Stimulated activated CD4-positive, alpha-beta T cell treated with anti-CD3 and anti-CD28 coated beads, Interleukin-2, amount 100 ng/mL, for 48 hours (primary cell): Measurements from ENCODE around the gene IMMP2L.

Experiments
- DNase-seq, 2 donors: peaks; one replicate each; pipeline ENCODE4 v3.0.0-alpha.2; 2020

IMMP2L gene

DNA sequence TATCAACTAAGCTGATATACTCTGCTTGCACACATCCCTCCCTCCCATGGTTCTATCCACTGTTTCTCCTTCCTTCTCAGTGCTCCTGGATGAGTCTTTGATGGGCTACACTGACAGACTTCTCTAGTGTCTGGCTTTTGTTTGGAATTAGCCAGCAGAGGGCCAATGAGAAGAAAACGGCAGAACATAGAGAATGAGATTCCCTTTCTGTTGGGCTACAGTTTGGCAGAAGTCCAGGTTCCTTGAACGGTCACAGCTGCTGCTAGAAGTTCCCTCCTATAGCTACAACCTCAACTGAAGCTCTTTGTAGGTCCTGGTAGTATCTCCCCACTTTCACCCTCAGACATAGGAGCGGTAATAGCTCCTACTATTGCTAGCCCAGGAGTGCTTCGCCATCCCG lies 722.4 kb downstream of the IMMP2L start:
- no peak for DNase-seq

GRCh38 chr7:110835849-110836248 lies 726.4 kb downstream of the IMMP2L start:
- DNase-seq: no peak

DNA sequence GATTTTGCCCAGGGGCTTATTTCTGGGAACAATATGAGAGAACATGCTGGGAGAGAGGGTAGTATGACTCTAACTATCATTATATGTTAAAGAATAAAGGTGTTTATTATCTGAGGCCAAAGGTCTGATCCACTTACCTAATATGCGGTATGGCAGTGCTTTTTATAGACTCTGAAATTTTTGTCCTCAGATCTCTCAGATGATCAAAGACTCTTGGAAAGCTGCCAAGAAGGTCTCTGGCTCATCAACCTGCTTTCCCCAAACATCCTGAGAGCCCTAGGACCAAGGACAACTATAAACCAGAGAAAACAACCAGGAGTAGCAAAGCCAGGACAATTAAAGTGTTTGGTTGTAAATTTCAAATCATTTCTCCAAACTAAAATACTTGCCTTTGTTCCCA lies 727.1 kb downstream of the IMMP2L start:
- DNase-seq: no peak

DNA sequence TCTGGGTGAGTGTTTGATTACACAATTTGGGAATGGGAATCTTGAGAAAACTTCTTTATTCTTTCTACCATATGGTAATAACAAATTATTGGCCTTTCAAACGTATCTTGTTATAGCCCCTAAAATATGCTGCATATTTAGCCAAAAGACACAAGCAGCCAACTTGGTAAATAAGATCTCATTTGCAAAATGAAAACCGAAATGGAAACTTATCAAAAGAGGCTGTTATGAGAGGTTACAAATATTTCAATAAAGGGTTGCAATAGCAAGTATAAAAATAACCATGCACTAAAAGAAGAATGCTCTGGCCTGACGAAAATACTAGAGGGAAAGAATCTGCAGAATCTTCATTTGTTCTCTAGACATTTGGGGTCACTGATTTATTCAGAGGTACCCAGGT lies 730.9 kb downstream of the IMMP2L start:
- no peak for DNase-seq

DNA sequence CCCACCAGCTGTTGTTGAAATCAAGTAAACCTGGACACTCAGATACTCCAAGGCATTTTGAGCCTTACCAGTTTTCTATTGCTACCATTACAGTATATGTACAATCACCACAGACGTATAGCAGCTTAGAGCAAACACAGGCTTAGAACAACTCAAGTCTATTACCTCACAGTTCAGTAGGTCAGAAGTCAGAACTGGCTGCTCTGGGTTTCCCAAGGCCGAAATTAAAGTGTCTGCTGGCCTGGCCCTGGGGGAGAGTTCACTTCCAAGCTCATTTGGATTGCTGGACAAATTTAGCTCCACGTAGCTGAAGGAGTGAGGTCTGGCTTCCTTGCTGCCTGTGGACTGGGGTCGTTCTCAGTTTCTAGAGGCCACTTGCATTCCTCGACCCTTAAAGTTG lies 731.5 kb downstream of the IMMP2L start:
- DNase-seq: no peak

DNA sequence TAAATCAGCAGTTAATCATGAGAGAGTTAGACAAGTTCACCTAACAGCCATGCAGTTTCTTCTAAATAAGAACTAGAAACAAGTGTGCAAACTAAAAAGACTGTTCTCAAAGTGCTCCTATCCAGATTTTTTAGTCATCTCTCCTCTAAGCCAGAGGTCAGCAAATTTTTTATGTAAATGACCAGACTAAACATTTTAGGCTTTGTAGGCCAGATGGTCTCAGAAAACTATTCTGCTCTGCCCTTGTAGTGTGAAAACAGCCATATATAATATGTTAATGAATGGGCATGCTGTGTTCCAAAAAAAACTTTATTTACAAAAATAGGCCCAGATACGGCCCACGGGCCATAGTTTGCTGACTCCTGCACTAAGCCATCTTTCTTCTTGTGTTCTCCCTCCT lies 734.4 kb downstream of the IMMP2L start:
- DNase-seq: no peak

DNA sequence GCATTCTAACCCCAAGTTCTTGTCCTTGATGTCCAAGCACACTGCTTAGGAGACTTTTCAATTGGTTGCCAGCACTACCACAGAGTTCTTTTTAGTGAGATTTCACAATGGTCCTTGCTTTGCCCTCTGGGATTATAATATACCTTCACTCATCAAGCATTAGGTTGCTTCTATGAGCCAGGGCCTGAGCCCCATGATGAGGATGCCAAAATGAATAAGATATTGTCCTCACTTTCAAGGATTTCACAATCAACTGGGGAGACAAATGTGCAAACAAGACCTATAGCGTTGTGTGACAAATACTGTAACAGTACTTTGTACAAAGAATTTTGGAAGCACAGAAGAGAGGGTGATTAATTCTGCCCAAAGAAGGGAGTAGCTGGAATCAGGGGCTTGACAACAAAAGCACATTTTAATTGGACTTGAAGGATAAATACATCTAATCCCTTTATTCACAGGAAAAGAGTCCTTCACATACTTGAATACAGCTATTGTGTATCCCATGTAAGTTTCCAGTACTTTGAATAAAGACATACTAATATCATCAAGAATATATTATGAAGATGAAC lies 734.9 kb downstream of the IMMP2L start:
- DNase-seq: no peak

GRCh38 chr7:110813986-110814385 lies 748.3 kb downstream of the IMMP2L start:
- no peak for DNase-seq

GRCh38 chr7:110809832-110810231 lies 752.5 kb downstream of the IMMP2L start:
- no peak for DNase-seq

GRCh38 chr7:110808361-110808760 lies 753.9 kb downstream of the IMMP2L start:
- no peak for DNase-seq

GRCh38 chr7:110804501-110804900 lies 757.8 kb downstream of the IMMP2L start:
- no peak for DNase-seq

DNA sequence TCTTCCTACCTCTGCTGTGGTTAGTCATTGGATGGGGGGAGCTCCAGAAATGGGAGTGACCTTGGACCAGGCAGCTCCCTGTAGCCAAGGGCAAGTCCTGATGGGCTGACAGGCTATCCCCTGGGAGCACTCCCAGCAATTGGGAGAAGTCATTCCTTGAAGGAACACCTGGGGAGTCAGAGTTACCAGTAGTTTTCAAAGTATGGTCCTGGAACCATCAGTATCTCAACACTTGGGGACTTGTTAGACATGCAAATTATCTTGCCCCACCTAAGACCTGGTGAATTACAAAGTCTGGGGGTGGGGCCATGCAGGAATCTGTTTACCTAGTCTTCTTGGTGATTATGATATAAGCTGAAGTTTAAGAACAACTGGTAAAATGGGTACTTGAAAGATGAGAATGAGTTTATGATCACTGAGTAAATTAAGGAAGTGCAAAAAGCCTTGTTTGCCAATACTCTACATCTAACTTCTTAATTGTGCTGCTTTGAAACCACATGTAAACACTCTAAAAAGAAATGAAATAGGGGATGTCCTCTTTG lies 758.6 kb downstream of the IMMP2L start:
- DNase-seq: no peak

DNA sequence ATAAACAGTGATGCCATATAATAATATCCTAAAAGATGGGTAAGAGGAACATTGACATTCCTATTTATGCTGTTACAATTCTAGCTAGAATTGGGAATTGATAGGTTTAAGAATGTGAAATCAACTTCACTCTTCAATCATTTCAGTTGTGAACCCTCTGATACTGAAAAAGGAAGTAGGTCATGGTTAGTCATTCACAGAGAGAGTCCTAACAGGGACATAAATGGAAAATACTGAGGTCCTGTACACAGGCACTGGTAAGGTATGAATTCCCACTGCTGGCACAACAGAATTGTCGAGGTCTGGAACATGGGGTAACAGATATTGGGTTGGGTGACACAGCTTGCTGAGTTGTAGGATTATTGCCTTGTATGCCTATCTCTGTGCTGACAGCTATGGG lies 760.8 kb downstream of the IMMP2L start:
- no peak for DNase-seq

DNA sequence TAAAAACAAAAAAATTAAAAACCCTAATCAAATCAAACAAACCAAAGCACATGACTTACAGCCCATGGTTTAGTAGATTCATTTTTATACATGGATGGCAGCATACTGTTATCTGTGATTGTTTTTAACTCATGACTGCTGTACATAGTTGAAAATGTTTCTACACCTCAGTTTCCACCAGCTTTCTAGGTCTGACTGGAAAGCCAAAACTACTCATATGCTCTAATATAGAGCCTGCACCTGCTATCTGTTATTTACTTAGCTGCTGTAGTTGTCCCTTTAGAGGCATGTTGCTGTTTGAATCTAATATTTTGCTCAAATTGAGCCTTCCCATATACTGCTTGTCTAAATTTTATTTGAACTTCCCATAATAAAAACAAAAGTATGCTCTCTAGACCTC lies 761.3 kb downstream of the IMMP2L start:
- no peak for DNase-seq

GRCh38 chr7:110797656-110798055 lies 764.6 kb downstream of the IMMP2L start:
- DNase-seq: no peak

DNA sequence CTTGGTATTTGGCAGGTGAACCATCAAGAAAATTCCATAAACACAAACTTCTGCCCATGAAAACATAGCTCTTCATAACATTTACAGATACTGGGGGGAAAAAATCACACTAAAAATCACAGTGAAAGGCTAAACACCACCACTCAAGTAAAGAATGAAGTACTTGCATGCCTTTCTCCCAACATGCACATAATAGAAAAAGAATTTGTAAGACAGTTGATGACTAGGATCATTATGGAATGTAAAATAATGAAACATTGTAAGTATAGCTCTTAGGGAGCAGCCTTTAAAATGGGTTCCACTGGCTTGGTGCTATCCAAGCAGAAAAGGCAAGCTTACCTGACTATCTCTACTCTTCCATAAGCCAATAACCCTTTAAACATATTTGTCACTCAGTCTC lies 771.3 kb downstream of the IMMP2L start:
- DNase-seq: no peak

- DNase-seq: no peak
These were observed 775.8 kb downstream of the IMMP2L start for GRCh38 chr7:110786328-110786965.

DNA sequence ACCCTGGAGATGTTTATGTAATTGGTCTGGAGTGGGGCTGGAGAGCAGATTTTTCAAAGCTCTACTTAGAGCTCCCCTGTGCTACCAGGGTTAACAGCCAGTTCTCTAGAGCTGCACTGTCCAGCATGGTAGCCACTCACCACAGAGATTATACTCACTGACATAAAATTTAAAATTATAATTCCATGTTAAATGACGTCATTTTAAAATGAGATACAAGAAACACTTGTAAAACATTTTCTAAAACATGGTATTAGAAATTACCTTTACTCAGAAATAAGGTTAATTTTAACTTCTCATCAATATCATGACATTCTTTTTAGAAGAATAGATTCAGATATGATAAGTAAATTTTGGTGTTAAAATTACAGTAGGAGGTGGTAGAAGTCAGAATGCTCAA lies 777.5 kb downstream of the IMMP2L start:
- DNase-seq: no peak

DNA sequence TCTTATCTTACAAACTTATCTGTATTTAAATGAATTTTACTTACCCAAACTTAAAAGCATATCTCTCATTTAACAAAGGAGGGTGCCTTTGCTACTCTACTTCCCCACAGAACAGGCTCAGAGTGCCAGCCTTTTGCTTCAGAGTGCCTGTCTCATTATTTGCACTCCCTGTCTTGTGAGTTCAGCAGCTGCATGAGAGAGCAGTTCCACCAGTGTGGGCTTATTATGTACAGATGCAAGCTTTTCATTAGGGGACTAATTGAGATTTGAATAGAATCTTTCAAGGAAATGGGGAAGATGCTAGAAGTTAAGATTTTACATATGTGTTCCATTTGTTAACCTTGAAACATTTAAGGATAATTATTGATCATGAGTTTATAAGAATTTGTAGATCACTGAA lies 781.6 kb downstream of the IMMP2L start:
- no peak for DNase-seq

- no peak for DNase-seq
These were observed 783.0 kb downstream of the IMMP2L start for GRCh38 chr7:110779339-110779738.

DNA sequence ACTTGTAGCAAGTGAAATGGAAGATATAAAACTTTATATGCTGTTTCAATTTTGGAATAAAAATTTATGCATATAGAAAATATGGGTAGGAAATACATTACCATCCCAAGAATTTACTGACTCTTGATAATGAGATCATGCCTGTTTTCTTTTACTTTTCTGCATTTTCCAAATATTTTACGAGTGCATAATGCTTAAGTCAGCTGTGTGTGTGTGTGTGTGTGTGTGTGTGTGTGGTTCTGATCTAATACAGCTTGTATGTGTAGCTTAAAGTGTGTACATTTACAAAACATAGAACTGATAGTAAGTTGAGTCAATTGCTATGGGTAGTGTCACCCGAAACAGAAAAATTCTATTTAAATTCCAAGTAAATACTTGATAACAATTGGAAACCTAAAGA lies 787.2 kb downstream of the IMMP2L start:
- DNase-seq: no peak

GRCh38 chr7:110774071-110774470 lies 788.2 kb downstream of the IMMP2L start:
- no peak for DNase-seq

- DNase-seq: no peak
These were observed 789.7 kb downstream of the IMMP2L start for GRCh38 chr7:110772615-110773014.

GRCh38 chr7:110771717-110772116 lies 790.6 kb downstream of the IMMP2L start:
- no peak for DNase-seq

- DNase-seq: no peak
These were observed 794.7 kb downstream of the IMMP2L start for GRCh38 chr7:110767550-110768110.
